Measurements from ENCODE around the gene RAD51AP1. TPM values are rescaled to one million over a fixed set of nuclear protein-coding genes. Genes with fewer than 3 reads are reported as not detected.

RAD51AP1 gene
- total RNA-seq, 1 experiment from 2014 or later, result 45.2 TPM

DNA sequence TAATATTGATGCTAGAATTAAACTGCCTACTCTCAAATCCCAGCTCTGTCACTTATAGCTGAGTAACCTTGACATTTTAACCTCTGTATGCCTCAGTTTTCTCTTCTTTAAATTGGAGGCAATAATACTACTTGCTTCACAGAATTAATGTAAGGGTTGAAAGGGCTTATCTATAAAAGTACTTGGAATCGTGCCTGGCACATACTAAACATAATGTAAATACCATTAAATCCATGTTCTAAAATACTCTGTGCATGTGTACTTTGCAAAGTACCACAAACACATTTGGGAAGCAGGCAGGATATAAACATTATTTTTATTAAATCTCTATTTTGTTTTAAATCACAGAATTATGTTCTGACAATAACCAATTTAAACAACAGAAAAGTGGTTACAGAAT, 65.3 kb downstream of the RAD51AP1 start:
- ChIA-PET CTCF (interaction anchor here (0.6 to 2.5 kb wide), 26 partner anchors 9 to 1147 kb away, joined by 3 to 38 read pairs (median 4); partner anchors contain the start of genes AKAP3, FGF23 and NDUFA9), POLR2A (no interaction called here)
- Mint-ChIP-seq H3K27me3 (ENCODE audit: low read depth) (peaks cover 21% of the 10 kb centered on the region), H3K4me1 (peaks cover 3% of the 10 kb centered on the region; the same call in 1 of the 2 replicates), H3K36me3 (no peaks in the 10 kb centered on the region), H3K4me3 (no peak overlapping the region), H3K27ac (no peak overlapping the region), H3K9me3 (no peaks in the 10 kb centered on the region)
- no peak for ATAC-seq
- TF ChIP-seq TCF7 (CRISPR knock-in tag; IDR thresholded peaks at IDR 0.05; ENCODE audit: low read depth), result no peak
- no peak for TF ChIP-seq FOXP1 (CRISPR knock-in tag; IDR thresholded peaks at IDR 0.05; ENCODE audit: borderline replicate concordance)
- no peak for TF ChIP-seq NFE2L1 (CRISPR knock-in tag; IDR thresholded peaks at IDR 0.05)
- no peak for TF ChIP-seq ZNF232 (CRISPR knock-in tag; IDR thresholded peaks at IDR 0.05)
- TF ChIP-seq, protein P1, sequence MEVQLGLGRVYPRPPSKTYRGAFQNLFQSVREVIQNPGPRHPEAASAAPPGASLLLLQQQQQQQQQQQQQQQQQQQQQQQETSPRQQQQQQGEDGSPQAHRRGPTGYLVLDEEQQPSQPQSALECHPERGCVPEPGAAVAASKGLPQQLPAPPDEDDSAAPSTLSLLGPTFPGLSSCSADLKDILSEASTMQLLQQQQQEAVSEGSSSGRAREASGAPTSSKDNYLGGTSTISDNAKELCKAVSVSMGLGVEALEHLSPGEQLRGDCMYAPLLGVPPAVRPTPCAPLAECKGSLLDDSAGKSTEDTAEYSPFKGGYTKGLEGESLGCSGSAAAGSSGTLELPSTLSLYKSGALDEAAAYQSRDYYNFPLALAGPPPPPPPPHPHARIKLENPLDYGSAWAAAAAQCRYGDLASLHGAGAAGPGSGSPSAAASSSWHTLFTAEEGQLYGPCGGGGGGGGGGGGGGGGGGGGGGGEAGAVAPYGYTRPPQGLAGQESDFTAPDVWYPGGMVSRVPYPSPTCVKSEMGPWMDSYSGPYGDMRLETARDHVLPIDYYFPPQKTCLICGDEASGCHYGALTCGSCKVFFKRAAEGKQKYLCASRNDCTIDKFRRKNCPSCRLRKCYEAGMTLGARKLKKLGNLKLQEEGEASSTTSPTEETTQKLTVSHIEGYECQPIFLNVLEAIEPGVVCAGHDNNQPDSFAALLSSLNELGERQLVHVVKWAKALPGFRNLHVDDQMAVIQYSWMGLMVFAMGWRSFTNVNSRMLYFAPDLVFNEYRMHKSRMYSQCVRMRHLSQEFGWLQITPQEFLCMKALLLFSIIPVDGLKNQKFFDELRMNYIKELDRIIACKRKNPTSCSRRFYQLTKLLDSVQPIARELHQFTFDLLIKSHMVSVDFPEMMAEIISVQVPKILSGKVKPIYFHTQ (CRISPR knock-in tag; IDR thresholded peaks at IDR 0.05), result no peak
- TF ChIP-seq JUN (CRISPR knock-in tag; IDR thresholded peaks at IDR 0.05), result no peak
- TF ChIP-seq, protein P2, sequence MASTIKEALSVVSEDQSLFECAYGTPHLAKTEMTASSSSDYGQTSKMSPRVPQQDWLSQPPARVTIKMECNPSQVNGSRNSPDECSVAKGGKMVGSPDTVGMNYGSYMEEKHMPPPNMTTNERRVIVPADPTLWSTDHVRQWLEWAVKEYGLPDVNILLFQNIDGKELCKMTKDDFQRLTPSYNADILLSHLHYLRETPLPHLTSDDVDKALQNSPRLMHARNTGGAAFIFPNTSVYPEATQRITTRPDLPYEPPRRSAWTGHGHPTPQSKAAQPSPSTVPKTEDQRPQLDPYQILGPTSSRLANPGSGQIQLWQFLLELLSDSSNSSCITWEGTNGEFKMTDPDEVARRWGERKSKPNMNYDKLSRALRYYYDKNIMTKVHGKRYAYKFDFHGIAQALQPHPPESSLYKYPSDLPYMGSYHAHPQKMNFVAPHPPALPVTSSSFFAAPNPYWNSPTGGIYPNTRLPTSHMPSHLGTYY (CRISPR knock-in tag; IDR thresholded peaks at IDR 0.05), result no peak
- TF ChIP-seq, protein P3, sequence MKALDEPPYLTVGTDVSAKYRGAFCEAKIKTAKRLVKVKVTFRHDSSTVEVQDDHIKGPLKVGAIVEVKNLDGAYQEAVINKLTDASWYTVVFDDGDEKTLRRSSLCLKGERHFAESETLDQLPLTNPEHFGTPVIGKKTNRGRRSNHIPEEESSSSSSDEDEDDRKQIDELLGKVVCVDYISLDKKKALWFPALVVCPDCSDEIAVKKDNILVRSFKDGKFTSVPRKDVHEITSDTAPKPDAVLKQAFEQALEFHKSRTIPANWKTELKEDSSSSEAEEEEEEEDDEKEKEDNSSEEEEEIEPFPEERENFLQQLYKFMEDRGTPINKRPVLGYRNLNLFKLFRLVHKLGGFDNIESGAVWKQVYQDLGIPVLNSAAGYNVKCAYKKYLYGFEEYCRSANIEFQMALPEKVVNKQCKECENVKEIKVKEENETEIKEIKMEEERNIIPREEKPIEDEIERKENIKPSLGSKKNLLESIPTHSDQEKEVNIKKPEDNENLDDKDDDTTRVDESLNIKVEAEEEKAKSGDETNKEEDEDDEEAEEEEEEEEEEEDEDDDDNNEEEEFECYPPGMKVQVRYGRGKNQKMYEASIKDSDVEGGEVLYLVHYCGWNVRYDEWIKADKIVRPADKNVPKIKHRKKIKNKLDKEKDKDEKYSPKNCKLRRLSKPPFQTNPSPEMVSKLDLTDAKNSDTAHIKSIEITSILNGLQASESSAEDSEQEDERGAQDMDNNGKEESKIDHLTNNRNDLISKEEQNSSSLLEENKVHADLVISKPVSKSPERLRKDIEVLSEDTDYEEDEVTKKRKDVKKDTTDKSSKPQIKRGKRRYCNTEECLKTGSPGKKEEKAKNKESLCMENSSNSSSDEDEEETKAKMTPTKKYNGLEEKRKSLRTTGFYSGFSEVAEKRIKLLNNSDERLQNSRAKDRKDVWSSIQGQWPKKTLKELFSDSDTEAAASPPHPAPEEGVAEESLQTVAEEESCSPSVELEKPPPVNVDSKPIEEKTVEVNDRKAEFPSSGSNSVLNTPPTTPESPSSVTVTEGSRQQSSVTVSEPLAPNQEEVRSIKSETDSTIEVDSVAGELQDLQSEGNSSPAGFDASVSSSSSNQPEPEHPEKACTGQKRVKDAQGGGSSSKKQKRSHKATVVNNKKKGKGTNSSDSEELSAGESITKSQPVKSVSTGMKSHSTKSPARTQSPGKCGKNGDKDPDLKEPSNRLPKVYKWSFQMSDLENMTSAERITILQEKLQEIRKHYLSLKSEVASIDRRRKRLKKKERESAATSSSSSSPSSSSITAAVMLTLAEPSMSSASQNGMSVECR (CRISPR knock-in tag; IDR thresholded peaks at IDR 0.05; ENCODE audit: borderline replicate concordance), result no peak
- no peak for TF ChIP-seq GTF2I (CRISPR knock-in tag; conservative IDR thresholded peaks at IDR 0.05)
- no peak for TF ChIP-seq ZNF423 (CRISPR knock-in tag; IDR thresholded peaks at IDR 0.05)
- no peak for TF ChIP-seq CREM (CRISPR knock-in tag; IDR thresholded peaks at IDR 0.05)
- no peak for DNase-seq (ENCODE audit: low spot score)

DNA sequence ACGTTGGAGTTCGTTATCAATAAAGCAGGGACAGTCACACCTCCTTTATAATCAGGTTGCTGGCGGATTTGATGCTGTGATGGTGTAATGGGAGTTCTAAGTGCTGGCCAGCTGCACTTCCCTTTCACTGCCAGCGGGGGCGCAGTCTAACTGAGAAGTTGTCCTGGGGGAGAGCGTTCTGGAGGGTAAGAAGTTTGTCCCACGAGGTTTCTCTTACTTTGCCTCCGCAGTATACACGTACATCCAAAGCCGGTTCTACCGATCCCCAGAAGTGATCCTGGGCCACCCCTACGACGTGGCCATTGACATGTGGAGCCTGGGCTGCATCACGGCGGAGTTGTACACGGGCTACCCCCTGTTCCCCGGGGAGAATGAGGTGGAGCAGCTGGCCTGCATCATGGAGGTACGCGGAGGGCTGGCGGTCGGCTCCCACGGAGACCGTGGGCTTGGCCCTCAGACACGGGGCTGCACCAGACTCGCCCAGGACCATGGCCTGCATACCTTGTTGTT, 66.0 kb downstream of the RAD51AP1 start:
- no peak overlapping the region for H3K27ac Mint-ChIP-seq
- no peaks in the 10 kb centered on the region for H3K36me3 Mint-ChIP-seq
- H3K9me3 Mint-ChIP-seq, result no peaks in the 10 kb centered on the region
- peak overlapping the region; percentile 94 for H3K4me3 Mint-ChIP-seq
- CTCF ChIA-PET, result interaction anchor here (0.5 to 2.5 kb wide), 28 partner anchors 9 to 1147 kb away, joined by 3 to 38 read pairs (median 4); partner anchors contain the start of genes AKAP3, FGF23 and NDUFA9
- peaks cover 21% of the 10 kb centered on the region for H3K27me3 Mint-ChIP-seq (ENCODE audit: low read depth)
- POLR2A ChIA-PET, result interaction anchor here (0.9 kb wide), 1 partner anchor 224 kb away, joined by 3 read pairs; no protein-coding TSS in a partner anchor
- ATAC-seq (peak; percentile 96), DNase-seq (ENCODE audit: low spot score) (peak; percentile 79)
- peaks cover 3% of the 10 kb centered on the region; the same call in 1 of the 2 replicates for H3K4me1 Mint-ChIP-seq
- 0 out of 2 replicates have a peak, but pooled peaks have one; percentile 22 for TF ChIP-seq CREM (CRISPR knock-in tag; IDR thresholded peaks at IDR 0.05)
- no peak for TF ChIP-seq SMAD3 (CRISPR knock-in tag; IDR thresholded peaks at IDR 0.05; ENCODE audit: borderline replicate concordance)
- peak; percentile 64; the same call in 1 of the 2 replicates for TF ChIP-seq FOXK1 (CRISPR knock-in tag; IDR thresholded peaks at IDR 0.05)
- TF ChIP-seq, protein P4, sequence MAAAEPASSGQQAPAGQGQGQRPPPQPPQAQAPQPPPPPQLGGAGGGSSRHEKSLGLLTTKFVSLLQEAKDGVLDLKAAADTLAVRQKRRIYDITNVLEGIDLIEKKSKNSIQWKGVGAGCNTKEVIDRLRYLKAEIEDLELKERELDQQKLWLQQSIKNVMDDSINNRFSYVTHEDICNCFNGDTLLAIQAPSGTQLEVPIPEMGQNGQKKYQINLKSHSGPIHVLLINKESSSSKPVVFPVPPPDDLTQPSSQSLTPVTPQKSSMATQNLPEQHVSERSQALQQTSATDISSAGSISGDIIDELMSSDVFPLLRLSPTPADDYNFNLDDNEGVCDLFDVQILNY (CRISPR knock-in tag; IDR thresholded peaks at IDR 0.05), result 0 out of 2 replicates have a peak, but pooled peaks have one; percentile 14
- TF ChIP-seq, protein P5, sequence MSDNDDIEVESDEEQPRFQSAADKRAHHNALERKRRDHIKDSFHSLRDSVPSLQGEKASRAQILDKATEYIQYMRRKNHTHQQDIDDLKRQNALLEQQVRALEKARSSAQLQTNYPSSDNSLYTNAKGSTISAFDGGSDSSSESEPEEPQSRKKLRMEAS (CRISPR knock-in tag; IDR thresholded peaks at IDR 0.05), result peak; percentile 83
- TF ChIP-seq TEAD1 (CRISPR knock-in tag; IDR thresholded peaks at IDR 0.05), result no peak
- TF ChIP-seq, protein P6, sequence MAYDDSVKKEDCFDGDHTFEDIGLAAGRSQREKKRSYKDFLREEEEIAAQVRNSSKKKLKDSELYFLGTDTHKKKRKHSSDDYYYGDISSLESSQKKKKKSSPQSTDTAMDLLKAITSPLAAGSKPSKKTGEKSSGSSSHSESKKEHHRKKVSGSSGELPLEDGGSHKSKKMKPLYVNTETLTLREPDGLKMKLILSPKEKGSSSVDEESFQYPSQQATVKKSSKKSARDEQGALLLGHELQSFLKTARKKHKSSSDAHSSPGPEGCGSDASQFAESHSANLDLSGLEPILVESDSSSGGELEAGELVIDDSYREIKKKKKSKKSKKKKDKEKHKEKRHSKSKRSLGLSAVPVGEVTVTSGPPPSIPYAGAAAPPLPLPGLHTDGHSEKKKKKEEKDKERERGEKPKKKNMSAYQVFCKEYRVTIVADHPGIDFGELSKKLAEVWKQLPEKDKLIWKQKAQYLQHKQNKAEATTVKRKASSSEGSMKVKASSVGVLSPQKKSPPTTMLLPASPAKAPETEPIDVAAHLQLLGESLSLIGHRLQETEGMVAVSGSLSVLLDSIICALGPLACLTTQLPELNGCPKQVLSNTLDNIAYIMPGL (CRISPR knock-in tag; IDR thresholded peaks at IDR 0.05), result peak; percentile 57
- TF ChIP-seq, protein P7, sequence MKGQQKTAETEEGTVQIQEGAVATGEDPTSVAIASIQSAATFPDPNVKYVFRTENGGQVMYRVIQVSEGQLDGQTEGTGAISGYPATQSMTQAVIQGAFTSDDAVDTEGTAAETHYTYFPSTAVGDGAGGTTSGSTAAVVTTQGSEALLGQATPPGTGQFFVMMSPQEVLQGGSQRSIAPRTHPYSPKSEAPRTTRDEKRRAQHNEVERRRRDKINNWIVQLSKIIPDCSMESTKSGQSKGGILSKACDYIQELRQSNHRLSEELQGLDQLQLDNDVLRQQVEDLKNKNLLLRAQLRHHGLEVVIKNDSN (CRISPR knock-in tag; IDR thresholded peaks at IDR 0.05), result 0 out of 2 replicates have a peak, but pooled peaks have one; percentile 21
- TF ChIP-seq KAT7 (CRISPR knock-in tag; IDR thresholded peaks at IDR 0.05; ENCODE audit: borderline replicate concordance), result 0 out of 2 replicates have a peak, but pooled peaks have one; percentile 75
- TF ChIP-seq FOXP1 (CRISPR knock-in tag; IDR thresholded peaks at IDR 0.05; ENCODE audit: borderline replicate concordance), result peak; percentile 63; the same call in 1 of the 2 replicates
- no peak for TF ChIP-seq CREB1 (CRISPR knock-in tag; IDR thresholded peaks at IDR 0.05)
